GM23338 (cell line): Measurements from ENCODE around the gene CKS1B. TPM values are rescaled to one million over a fixed set of nuclear protein-coding genes. Genes with fewer than 3 reads are reported as not detected.

ENCODE experiments used
- ATAC-seq: fragments of 200-7000 bp; cut with Tn5 transposase; 3 replicates; pipeline ENCODE4 v1.9.1; 2020
- DNase-seq: peaks from one replicate; pipeline ENCODE4 v3.0.0-alpha.2; 2015; ENCODE audit warnings: low spot score
- H2AFZ ChIP-seq: fragments of 200-600 bp; sonication (generic); 2 replicates; pipeline ENCODE4 v1.8.0; 2016; ENCODE audit warnings: antibody characterized with exemption, mild to moderate bottlenecking, moderate library complexity
- H3F3A ChIP-seq: fragments of 200-600 bp; sonication (generic); replicated peaks from 2 replicates; pipeline ENCODE4 v1.8.0; 2017; ENCODE audit warnings: antibody characterized with exemption, mixed run types, low read depth
- H3K27ac ChIP-seq: fragments of 200-600 bp; sonication (generic); 2 replicates; pipeline ENCODE4 v1.6.1; 2016; ENCODE audit warnings: low read depth
- H3K27me3 ChIP-seq: fragments of 200-600 bp; sonication (generic); 2 replicates; pipeline ENCODE4 v1.8.0; 2016; ENCODE audit warnings: mild to moderate bottlenecking, mixed run types, moderate library complexity; ENCODE audit not compliant: insufficient read depth
- H3K36me3 ChIP-seq: fragments of 200-600 bp; sonication (generic); 2 replicates; pipeline ENCODE4 v1.8.0; 2016; ENCODE audit warnings: mild to moderate bottlenecking; ENCODE audit not compliant: insufficient read depth
- H3K4me1 ChIP-seq: fragments of 200-600 bp; sonication (generic); 2 replicates; pipeline ENCODE4 v1.8.0; 2016; ENCODE audit warnings: mild to moderate bottlenecking, moderate library complexity; ENCODE audit not compliant: insufficient read depth
- H3K4me2 ChIP-seq: fragments of 200-600 bp; sonication (generic); 2 replicates; pipeline ENCODE4 v1.7.1; 2017; ENCODE audit warnings: mixed run types
- H3K4me3 ChIP-seq: fragments of 200-600 bp; sonication (generic); 2 replicates; pipeline ENCODE4 v1.6.1; 2016; ENCODE audit warnings: mixed run types
- H3K79me2 ChIP-seq: fragments of 200-600 bp; sonication (generic); replicated peaks from 2 replicates; pipeline ENCODE4 v1.8.0; 2017; ENCODE audit warnings: mild to moderate bottlenecking; ENCODE audit not compliant: insufficient read depth
- H3K9me2 ChIP-seq: fragments of 200-600 bp; sonication (generic); 2 replicates; pipeline ENCODE4 v1.8.0; 2017; ENCODE audit not compliant: insufficient read depth
- H4K20me1 ChIP-seq: fragments of 200-600 bp; sonication (generic); replicated peaks from 2 replicates; pipeline ENCODE4 v1.8.0; 2017; ENCODE audit warnings: mild to moderate bottlenecking; ENCODE audit not compliant: insufficient read depth
- H3K27ac Mint-ChIP-seq: 2 replicates; pipeline ENCODE4 v1.8.0; 2020; ENCODE audit warnings: inconsistent platforms, mild to moderate bottlenecking, moderate library complexity, mixed read lengths
- H3K27me3 Mint-ChIP-seq: 3 replicates; pipeline ENCODE4 v1.8.0; 2022; ENCODE audit warnings: low read depth, mild to moderate bottlenecking, moderate library complexity, mixed read lengths, inconsistent platforms; ENCODE audit not compliant: insufficient read depth, poor library complexity
- H3K36me3 Mint-ChIP-seq: 3 replicates; pipeline ENCODE4 v1.8.0; 2021; ENCODE audit warnings: low read depth, mild to moderate bottlenecking, inconsistent platforms, moderate library complexity, mixed read lengths
- H3K4me1 Mint-ChIP-seq: 3 replicates; pipeline ENCODE4 v1.8.0; 2020; ENCODE audit warnings: mild to moderate bottlenecking, inconsistent platforms, mixed read lengths
- H3K4me3 Mint-ChIP-seq: 3 replicates; pipeline ENCODE4 v1.8.0; 2021; ENCODE audit warnings: moderate library complexity, mild to moderate bottlenecking, inconsistent platforms, mixed read lengths
- H3K9me3 Mint-ChIP-seq: 3 replicates; pipeline ENCODE4 v1.8.0; 2020; ENCODE audit warnings: moderate library complexity, mild to moderate bottlenecking, inconsistent platforms, mixed read lengths
- CREB1 ChIP-seq: fragments of 250-450 bp; sonication (Bioruptor Pico); IDR thresholded peaks from 2 replicates; pipeline ENCODE4 v1.5.0; 2020; ENCODE audit warnings: low read depth, mild to moderate bottlenecking, moderate library complexity
- EZH2phosphoT487 ChIP-seq: fragments of 200-600 bp; sonication (generic); IDR thresholded peaks from one replicate; pipeline ENCODE4 v1.8.1; 2018; ENCODE audit warnings: antibody characterized with exemption; ENCODE audit not compliant: unreplicated experiment
- JUNB ChIP-seq: IDR thresholded peaks from one replicate; pipeline ENCODE4 v1.6.1; 2016; ENCODE audit warnings: antibody characterized with exemption; ENCODE audit not compliant: unreplicated experiment
- POLR2AphosphoS5 ChIP-seq: IDR thresholded peaks from 2 replicates; pipeline ENCODE4 v1.6.1; 2016; ENCODE audit warnings: antibody characterized with exemption, low read depth
- ZNF114 ChIP-seq: fragments of 250-450 bp; sonication (Bioruptor Pico); IDR thresholded peaks from 2 replicates; pipeline ENCODE4 v1.5.0; 2020; ENCODE audit warnings: mild to moderate bottlenecking, moderate library complexity
- ZNF331 ChIP-seq: fragments of 250-450 bp; sonication (Bioruptor Pico); IDR thresholded peaks from 2 replicates; pipeline ENCODE4 v1.5.0; 2020; ENCODE audit warnings: low read depth, mild to moderate bottlenecking, moderate library complexity
- polyA plus RNA-seq: library from polyadenylated mRNA; unstranded; fragments of >200 nt; fragmentation: Nextera tagmentation; extraction: Ambion mirVana; gene quantifications from 2 replicates; pipeline ENCODE4 v1.2.1, GENCODE V29; 2016
- total RNA-seq: library from RNA; depleted of rRNA; stranded (reverse); fragments of >200 nt; shearing (Covaris generic); gene quantifications from 2 replicates; pipeline ENCODE4 v1.2.3, GENCODE V29; 2014
- TF ChIP-seq, protein P1 (sequence below), 2 experiments: fragments of 200-600 bp in 1 of 2; sonication (generic) in 1 of 2; conservative IDR thresholded peaks; 2 replicates each; pipeline versions ENCODE4 v1.5.1 to v1.6.1; 2016 to 2017; ENCODE audit warnings: antibody characterized with exemption in 2 of 2, low read depth in 2 of 2, mild to moderate bottlenecking in 2 of 2, moderate library complexity in 1 of 2

The CKS1B gene
- total and polyA plus RNA-seq, 2 experiments from 2014 or later = 296 to 617 TPM

DNA sequence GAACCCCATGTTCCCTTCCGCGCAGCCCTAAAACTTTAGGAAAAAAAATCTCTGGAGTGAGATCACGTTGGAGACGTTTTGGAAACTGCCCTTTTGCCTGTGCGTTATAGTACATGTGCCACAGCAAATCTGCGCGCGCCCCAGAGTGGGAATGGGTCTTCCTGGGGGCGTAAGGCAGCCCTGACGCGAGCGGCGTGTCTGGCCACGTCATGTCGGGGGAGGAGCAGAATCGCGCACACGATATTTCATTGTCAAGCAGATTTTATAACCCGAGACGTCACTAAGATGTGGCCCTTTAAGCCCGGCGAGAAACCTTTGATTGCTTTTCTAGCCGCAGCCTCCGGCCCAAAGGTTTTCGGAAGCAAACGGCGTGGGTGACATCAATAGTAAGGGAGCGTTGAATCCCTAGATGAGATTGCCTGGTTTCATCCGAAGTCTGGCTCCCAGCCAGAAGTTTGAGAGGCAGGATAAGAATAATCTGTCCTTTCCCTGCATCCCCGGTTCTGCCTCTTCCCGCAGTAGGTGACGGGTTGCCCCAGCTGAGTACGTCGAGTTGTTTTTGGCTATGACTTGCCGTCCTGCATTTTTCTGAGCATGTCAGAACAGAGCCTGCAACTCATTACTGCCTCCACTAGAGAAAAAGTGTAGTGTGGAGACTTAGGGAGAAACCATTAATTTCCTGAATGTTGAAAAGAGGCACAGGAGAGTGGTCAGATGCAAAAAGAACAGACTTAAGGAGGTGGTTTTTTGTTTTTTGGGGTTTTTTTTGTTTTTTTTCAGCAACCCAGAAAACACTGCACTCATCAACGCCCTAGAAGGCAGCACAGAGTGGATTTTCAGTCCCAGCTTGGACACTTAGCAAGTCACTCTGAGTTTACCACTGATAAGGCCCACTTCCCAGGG lies 37.1 kb upstream of the CKS1B start:
- ATAC-seq = peak; percentile 70
- no peaks in the 10 kb centered on the region for H3K36me3 ChIP-seq
- DNase-seq = peak; percentile 95
- peaks cover 3% of the 10 kb centered on the region; the same call in 1 of the 3 replicates for H3K9me3 Mint-ChIP-seq
- TF ChIP-seq ZNF114 (CRISPR knock-in tag) (no peak), POLR2AphosphoS5 (peak; percentile 63; the same call in 1 of the 2 replicates), CREB1 (peak; percentile 95), ZNF331 (CRISPR knock-in tag) (no peak), EZH2phosphoT487 (no peak)
- H3K4me3 Mint-ChIP-seq = peak overlapping the region; percentile 87
- peaks cover 27% of the 10 kb centered on the region for H3K27me3 Mint-ChIP-seq
- H2AFZ ChIP-seq = peak overlapping the region; percentile 53; the same call in 1 of the 2 replicates
- H3K4me2 ChIP-seq = peak overlapping the region; percentile 84
- H3K4me3 ChIP-seq = peak overlapping the region; percentile 64
- peaks cover 10% of the 10 kb centered on the region for H3F3A ChIP-seq
- H3K4me1 ChIP-seq = peaks cover 16% of the 10 kb centered on the region
- peak overlapping the region; percentile 89 for H3K27ac ChIP-seq
- peaks cover 23% of the 10 kb centered on the region for H3K4me1 Mint-ChIP-seq
- H3K36me3 Mint-ChIP-seq = peaks cover 4% of the 10 kb centered on the region; the same call in 1 of the 3 replicates
- no peaks in the 10 kb centered on the region; the same call in 1 of the 2 replicates for H3K79me2 ChIP-seq
- no peaks in the 10 kb centered on the region; the same call in 1 of the 2 replicates for H3K27me3 ChIP-seq
- peak overlapping the region; percentile 100 for H3K27ac Mint-ChIP-seq
- H3K9me2 ChIP-seq = no peaks in the 10 kb centered on the region; the same call in 1 of the 2 replicates
- no peaks in the 10 kb centered on the region for H4K20me1 ChIP-seq

DNA sequence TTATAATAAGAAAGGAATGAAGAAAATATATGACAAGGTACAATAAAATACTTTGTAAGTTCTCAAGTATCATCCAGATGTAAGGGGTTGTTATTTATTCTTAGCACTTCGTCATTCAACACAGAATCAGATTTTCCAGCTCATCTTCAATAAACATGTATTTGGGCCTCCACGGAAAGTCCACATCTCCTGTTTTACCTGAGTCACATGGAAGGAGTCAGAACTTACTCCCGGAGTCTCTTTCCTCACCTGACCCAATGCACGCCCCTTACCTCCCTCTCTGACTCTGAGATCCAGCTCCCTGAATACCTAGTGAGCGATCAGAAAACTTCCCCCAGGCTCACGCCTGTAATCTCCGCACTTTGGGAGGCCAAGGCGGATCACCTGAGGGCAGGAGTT lies 36.5 kb upstream of the CKS1B start:
- Histone ChIP-seq H3K4me2 (peak overlapping the region; percentile 84), H4K20me1 (no peaks in the 10 kb centered on the region), H3K79me2 (no peaks in the 10 kb centered on the region; the same call in 1 of the 2 replicates), H3K27ac (peak overlapping the region; percentile 89), H3K4me3 (peak overlapping the region; percentile 64), H3F3A (peaks cover 10% of the 10 kb centered on the region), H3K4me1 (peaks cover 16% of the 10 kb centered on the region), H3K27me3 (no peaks in the 10 kb centered on the region; the same call in 1 of the 2 replicates), H3K36me3 (no peaks in the 10 kb centered on the region), H3K9me2 (no peaks in the 10 kb centered on the region; the same call in 1 of the 2 replicates), H2AFZ (peak overlapping the region; percentile 53; the same call in 1 of the 2 replicates)
- DNase-seq = no peak
- peaks cover 27% of the 10 kb centered on the region for H3K27me3 Mint-ChIP-seq
- H3K4me1 Mint-ChIP-seq = peaks cover 23% of the 10 kb centered on the region
- no peak for ATAC-seq
- peaks cover 3% of the 10 kb centered on the region; the same call in 1 of the 3 replicates for H3K9me3 Mint-ChIP-seq
- peaks cover 4% of the 10 kb centered on the region; the same call in 1 of the 3 replicates for H3K36me3 Mint-ChIP-seq
- TF ChIP-seq, protein P1, sequence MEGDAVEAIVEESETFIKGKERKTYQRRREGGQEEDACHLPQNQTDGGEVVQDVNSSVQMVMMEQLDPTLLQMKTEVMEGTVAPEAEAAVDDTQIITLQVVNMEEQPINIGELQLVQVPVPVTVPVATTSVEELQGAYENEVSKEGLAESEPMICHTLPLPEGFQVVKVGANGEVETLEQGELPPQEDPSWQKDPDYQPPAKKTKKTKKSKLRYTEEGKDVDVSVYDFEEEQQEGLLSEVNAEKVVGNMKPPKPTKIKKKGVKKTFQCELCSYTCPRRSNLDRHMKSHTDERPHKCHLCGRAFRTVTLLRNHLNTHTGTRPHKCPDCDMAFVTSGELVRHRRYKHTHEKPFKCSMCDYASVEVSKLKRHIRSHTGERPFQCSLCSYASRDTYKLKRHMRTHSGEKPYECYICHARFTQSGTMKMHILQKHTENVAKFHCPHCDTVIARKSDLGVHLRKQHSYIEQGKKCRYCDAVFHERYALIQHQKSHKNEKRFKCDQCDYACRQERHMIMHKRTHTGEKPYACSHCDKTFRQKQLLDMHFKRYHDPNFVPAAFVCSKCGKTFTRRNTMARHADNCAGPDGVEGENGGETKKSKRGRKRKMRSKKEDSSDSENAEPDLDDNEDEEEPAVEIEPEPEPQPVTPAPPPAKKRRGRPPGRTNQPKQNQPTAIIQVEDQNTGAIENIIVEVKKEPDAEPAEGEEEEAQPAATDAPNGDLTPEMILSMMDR (conservative IDR thresholded peaks at IDR 0.05; ENCODE audit: low read depth in 2 of 2) = no peak
- TF ChIP-seq EZH2phosphoT487 (no peak), JUNB (no peak)
- H3K27ac Mint-ChIP-seq = peak overlapping the region; percentile 100
- H3K4me3 Mint-ChIP-seq = peak overlapping the region; percentile 87
